IPS-NIHi11 (cell line): Measurements from ENCODE around the gene SP6.

ENCODE experiments used
- DNase-seq: peaks from one replicate; pipeline ENCODE4 v3.0.0; 2012; ENCODE audit warnings: mixed read lengths, low spot score

The SP6 gene

DNA sequence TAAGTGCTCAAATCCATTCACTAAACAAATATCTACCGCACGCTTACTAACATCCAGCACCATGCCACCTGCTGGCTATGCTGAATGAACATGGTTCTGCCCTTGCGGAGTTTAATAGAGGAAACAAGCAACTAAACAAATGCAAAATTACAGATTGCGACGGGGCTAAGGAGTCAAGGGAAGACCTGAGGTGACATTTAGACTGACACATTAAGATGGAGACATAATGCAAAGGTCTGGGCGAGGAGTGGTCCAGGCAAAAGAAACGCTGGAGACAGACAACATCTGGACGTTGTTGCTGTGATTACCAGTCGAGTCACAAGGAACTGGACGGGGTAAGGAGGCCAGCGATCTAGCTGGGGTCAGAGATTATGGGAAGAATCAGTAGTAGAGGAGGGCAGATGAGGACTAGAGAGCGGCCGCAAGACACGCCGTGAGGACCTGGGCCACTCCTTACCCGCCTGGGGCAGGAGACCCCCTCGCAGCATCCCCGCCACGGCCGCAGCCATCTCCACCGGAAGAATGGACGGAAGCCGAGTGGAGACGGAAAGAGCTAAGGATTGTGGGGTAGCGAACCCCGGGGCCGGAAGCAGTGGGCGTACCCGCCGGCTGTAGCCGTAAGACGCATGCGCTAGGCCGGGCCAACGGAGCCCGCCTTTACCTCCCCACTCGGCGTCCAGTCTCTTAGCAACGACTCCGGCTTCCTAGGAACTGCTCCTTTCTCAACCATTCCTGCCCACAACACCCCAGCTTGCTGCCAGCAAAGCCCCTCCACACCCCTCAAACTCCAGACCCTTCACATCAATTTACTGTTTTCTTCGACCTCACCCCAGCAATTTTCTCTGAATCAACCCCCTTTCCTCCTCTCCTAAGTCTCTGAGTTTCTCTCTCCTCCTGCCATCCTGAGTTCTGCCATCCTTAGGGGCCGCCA is 19.7 kb downstream of the SP6 start, which contains the start of the genes LRRC46 and MRPL10:
LRRC46 (plus strand) TSS at position 668 of the 931 bp plus-strand sequence. CDS start 320 bp downstream, outside the sequence.
MRPL10 (minus strand) TSS at position 539 of the 931 bp plus-strand sequence; CDS start at position 509, 30 bp downstream.
- peak; percentile 99 for DNase-seq

GRCh38 chr17:47830396-47831002 is 20.5 kb downstream of the SP6 start:
- no peak for DNase-seq

GRCh38 chr17:47829870-47830269 is 21.1 kb downstream of the SP6 start:
- DNase-seq, result no peak

DNA sequence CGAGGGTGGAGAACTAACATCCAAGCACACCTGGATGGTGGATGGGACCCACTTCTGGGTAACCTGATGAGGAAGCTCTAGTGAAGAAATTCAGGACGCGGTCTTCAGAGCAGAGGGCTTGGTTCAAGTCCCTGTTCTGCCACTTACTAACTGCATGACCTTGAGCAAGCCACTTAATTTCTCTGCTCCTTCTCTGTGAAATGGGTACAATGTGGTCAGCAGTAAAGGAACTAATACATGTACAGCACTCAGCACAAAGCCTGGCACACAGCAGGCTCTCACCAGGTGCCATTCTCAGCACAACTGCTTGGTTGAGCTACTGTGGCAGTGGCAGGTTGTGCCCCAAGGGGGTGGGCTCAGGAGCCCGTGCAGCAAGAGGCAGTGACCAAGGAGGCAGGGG is 27.4 kb downstream of the SP6 start:
- DNase-seq, result no peak

- DNase-seq, result no peak
Measured at GRCh38 chr17:47822785-47823184, 28.2 kb downstream of the SP6 start.

GRCh38 chr17:47821424-47822391 is 29.3 kb downstream of the SP6 start, which contains the start of gene OSBPL7:
TSS of gene OSBPL7 (minus strand) at chr17:47821794. CDS start at chr17:47820278, 1,516 bp downstream.
- DNase-seq, result peak; percentile 91

GRCh38 chr17:47821031-47821423 is 29.9 kb downstream of the SP6 start:
- DNase-seq, result no peak

- DNase-seq, result no peak
Measured at GRCh38 chr17:47820033-47820789, 30.8 kb downstream of the SP6 start.

GRCh38 chr17:47819475-47819874 is 31.5 kb downstream of the SP6 start:
- DNase-seq, result no peak

DNA sequence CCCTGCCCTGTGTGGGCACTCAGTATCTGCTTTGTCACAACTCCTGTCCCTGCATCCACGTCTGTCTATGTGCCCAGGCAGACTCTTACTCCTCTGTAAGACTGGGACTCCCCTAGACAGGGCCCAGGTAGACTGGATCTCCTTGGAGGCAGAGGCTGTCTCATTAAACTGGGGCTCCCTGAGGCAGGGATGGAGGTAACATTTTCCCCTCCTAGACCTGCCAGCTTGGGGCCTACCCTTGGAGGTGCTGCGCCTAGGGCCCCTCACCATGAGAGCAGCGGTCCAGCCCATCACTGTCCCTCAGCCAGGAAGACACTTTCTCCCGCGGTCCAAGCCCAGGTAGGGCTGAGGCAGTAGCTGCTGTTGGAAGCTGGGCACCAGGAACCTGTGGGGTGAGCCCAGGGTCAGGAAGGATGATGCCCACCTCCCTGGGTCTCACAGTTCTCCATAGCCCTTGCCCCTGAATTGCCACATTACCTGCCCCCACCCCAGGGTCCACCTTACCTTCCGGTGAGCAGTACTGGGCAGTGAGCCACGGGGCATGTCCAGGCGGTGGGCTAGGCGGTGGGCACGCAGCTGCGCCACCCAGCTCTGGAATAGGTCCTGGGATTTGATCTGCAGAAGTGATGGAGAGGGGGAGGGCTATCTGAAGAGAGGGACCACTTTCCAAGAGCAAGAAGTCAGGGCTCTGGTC is 32.8 kb downstream of the SP6 start:
- no peak for DNase-seq

- no peak for DNase-seq
Measured at GRCh38 chr17:47816947-47817346, 34.0 kb downstream of the SP6 start.

DNA sequence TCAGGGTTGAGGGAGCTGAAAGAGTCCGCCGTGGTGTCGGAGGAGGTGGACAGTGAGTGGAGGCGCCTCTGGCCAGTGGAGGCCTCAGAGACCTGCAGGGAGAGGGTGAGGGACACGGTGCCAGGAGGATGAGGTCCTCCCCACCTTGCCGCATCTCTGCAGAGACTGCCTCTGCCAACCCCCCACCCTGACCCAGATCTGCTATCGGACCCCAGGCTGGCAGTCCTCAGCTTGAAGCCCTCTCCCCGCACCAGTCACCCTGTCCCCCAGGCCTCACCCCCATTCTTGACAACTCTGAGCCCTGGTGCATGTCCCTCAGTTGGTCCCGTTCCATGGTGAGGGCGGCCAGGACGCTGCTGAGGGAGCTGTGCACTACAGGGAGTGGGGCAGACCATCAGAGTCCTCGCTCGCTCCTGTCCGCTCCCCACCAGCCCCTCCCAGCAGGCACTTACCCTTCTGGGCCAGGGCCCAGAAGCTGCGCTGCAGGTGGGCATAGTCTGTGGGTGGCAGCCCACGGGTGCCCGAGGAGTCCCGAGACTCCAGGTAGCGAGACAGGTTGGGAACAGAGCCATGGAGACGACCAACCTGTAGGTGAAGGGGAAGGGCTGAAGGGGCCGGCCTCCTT is 34.7 kb downstream of the SP6 start:
- DNase-seq, result no peak

- DNase-seq, result no peak
Measured at GRCh38 chr17:47815106-47815918, 35.7 kb downstream of the SP6 start.

DNA sequence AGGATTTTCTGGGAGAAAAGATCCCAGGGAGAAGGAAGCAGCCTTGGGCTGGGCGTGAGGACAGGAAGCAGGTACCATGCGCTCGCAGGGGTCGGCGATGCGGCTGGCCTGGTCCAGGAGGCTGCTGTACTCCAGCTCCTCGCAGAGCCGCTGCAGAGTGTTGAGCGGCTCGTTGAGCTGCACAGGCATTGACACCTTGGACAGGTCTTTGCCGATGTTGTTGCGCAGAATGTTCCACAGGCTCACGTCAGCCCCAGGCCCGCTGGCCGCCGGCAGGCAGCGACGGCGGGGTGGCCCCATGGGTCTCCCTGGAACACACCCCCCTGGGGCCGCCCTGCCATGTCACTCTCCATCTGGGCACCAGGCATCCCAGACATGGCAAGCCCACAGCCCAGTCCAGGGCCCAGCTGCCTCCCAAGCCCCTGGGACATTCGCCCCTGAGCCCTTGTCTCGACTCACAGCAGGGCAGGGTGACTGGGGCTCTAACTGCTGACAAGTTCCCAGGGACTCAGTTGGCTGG is 37.4 kb downstream of the SP6 start:
- no peak for DNase-seq

DNA sequence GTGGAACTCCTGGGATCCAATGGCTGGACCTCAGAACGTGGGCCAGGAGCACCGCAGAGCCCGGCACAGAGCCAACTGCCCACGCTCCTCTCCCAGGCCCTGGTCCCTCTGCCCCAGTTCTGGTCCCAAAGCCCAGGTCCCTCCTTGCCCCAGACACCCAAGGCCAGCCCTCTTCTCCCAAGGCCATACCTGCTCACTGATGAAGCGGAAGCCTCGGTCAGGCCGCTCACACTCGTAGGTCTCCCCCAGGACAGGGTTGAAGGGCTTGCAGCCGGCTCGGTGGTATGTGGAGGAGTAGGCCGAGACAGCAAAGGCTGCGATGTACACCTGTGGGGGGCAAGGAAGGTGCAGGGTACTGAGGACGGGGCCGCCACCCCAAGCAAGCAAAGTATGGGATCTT is 37.9 kb downstream of the SP6 start:
- no peak for DNase-seq

- no peak for DNase-seq
Measured at GRCh38 chr17:47812146-47812920, 38.6 kb downstream of the SP6 start.

- no peak for DNase-seq
Measured at GRCh38 chr17:47811709-47812108, 39.3 kb downstream of the SP6 start.
